Gastrocnemius medialis (tissue), 4 donors: ENCODE measurements around the gene TRAF7. TPM values are rescaled to one million over a fixed set of nuclear protein-coding genes. Genes with fewer than 3 reads are reported as not detected.

Experiments used
- ATAC-seq, 2 donors: fragments of 150-250 bp; one replicate each; pipeline ENCODE4 v1.9.1; 2016
- DNase-seq, 2 donors: peaks; one replicate each; pipeline ENCODE4 v3.0.0-alpha.2; 2019
- H3K27ac ChIP-seq, 4 donors: fragments of 200-600 bp; sonication (generic); 1 replicate in 1 of 4; 2 replicates in 3 of 4; pipeline ENCODE4 v1.5.1; 2016 to 2018; ENCODE audit warnings: mild to moderate bottlenecking in 2 of 4, moderate library complexity in 1 of 4
- H3K27me3 ChIP-seq, 3 donors: fragments of 200-600 bp; sonication (generic) in 2 of 3; 1 replicate in 1 of 3; 2 replicates in 2 of 3; pipeline versions ENCODE4 v1.5.1 to v1.6.0; 2016 to 2019; ENCODE audit warnings: mild to moderate bottlenecking in 1 of 3, moderate library complexity in 1 of 3
- H3K36me3 ChIP-seq, 2 donors: fragments of 200-600 bp; sonication (generic) in 1 of 2; one replicate each; pipeline ENCODE4 v1.5.1; 2017 to 2018
- H3K4me1 ChIP-seq, 2 donors: fragments of 200-600 bp; sonication (generic) in 1 of 2; one replicate each; pipeline ENCODE4 v1.5.1; 2016 to 2017; ENCODE audit warnings: mild to moderate bottlenecking in 2 of 2
- H3K4me3 ChIP-seq, 4 donors: fragments of 200-600 bp; sonication (generic) in 3 of 4; 1 replicate in 1 of 4; 2 replicates in 3 of 4; pipeline ENCODE4 v1.5.1; 2016 to 2019; ENCODE audit warnings: mild to moderate bottlenecking in 2 of 4
- H3K9me3 ChIP-seq, 3 donors: fragments of 200-600 bp; sonication (generic) in 2 of 3; 1 replicate in 1 of 3; 2 replicates in 2 of 3; pipeline ENCODE4 v1.5.1; 2016 to 2019
- POLR2A ChIP-seq, 2 donors: fragments of 450-650 bp; IDR thresholded peaks; one replicate each; pipeline ENCODE4 v1.6.1; 2017; ENCODE audit warnings: antibody characterized with exemption in 2 of 2, mild to moderate bottlenecking in 2 of 2, moderate library complexity in 2 of 2
- in situ Hi-C, 4 donors: fragments of 200-750 bp; cut with MboI; loops; one replicate each; pipeline versions ENCODE4 v1.15.0 to v1.8.0; 2017; ENCODE audit warnings: low sequenced_read_pairs in 4 of 4
- intact Hi-C: fragments of 100-400 bp; cut with DNase I; formaldehyde crosslinking; loops from one replicate; pipeline ENCODE4 v1.15.1; 2023; ENCODE audit warnings: low total_unique reads
- total RNA-seq, 4 donors: library from RNA; depleted of rRNA; stranded (reverse); fragments of >200 nt; gene quantifications; one replicate each; pipeline versions ENCODE4 v1.1.0 to v1.2.3, GENCODE V29; 2016
- TF ChIP-seq, protein P1 (sequence below), 5 experiments: fragments of 450-650 bp in 3 of 5; fragments of 200-600 bp in 2 of 5; sonication (generic) in 2 of 5; IDR thresholded peaks in 4 of 5; conservative IDR thresholded peaks in 1 of 5; 1 replicate in 4 of 5; 2 replicates in 1 of 5; pipeline ENCODE4 v1.5.1; 2016 to 2019; ENCODE audit warnings: antibody characterized with exemption in 5 of 5, mild to moderate bottlenecking in 3 of 5, moderate library complexity in 3 of 5

The TRAF7 gene
- total RNA-seq, 4 donors from 2014 or later = 39.5 to 71.4 (median 55.9) TPM

DNA sequence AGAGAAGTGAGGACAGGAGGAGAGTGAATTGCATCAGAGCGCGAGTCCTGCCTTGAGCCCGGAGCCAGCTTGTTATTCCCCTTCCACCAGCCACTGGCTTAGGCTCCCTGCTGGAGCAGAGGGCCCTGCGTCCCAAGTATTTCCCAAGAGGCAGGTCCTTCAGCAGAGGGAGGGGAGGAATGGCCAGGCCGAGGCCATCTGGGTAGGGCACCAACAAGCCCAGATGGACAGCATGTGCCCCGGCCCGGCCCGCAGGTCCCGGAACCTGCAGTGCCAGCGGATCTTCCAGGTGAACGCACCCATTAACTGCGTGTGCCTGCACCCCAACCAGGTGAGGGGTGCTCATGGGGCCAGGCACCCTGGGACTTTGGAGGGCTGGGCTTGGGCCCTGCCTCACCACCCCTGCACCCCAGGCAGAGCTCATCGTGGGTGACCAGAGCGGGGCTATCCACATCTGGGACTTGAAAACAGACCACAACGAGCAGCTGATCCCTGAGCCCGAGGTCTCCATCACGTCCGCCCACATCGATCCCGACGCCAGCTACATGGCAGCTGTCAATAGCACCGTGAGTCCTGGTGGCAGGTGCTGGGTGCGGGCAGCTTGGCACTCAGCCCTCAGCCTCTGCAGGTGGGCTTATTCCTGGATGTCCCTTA, 51.3 kb downstream of the TRAF7 start:
- TF ChIP-seq, protein P1, sequence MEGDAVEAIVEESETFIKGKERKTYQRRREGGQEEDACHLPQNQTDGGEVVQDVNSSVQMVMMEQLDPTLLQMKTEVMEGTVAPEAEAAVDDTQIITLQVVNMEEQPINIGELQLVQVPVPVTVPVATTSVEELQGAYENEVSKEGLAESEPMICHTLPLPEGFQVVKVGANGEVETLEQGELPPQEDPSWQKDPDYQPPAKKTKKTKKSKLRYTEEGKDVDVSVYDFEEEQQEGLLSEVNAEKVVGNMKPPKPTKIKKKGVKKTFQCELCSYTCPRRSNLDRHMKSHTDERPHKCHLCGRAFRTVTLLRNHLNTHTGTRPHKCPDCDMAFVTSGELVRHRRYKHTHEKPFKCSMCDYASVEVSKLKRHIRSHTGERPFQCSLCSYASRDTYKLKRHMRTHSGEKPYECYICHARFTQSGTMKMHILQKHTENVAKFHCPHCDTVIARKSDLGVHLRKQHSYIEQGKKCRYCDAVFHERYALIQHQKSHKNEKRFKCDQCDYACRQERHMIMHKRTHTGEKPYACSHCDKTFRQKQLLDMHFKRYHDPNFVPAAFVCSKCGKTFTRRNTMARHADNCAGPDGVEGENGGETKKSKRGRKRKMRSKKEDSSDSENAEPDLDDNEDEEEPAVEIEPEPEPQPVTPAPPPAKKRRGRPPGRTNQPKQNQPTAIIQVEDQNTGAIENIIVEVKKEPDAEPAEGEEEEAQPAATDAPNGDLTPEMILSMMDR (IDR thresholded peaks at IDR 0.05 in 4 of 5, conservative IDR thresholded peaks at IDR 0.05 in 1 of 5) = no peak
- TF ChIP-seq POLR2A (IDR thresholded peaks at IDR 0.05) = no peak
- Histone ChIP-seq H3K27ac (peak overlapping the region; percentile 96 to 100 (median 100)), H3K4me3 (no peak overlapping the region), H3K27me3 (no peaks in the 10 kb centered on the region), H3K4me1 (peaks cover 35% of the 10 kb centered on the region in 2 donors), H3K36me3 (peaks cover 0 to 35% of the 10 kb centered on the region in 2 donors), H3K9me3 (no peaks in the 10 kb centered on the region)
- DNase-seq (no peak), ATAC-seq (no peak)
- in situ Hi-C loops (no loop called here), intact Hi-C loops (no loop called here)

- intact Hi-C loops (no loop called here), in situ Hi-C loops (no loop called here)
- TF ChIP-seq, protein P1 (IDR thresholded peaks at IDR 0.05 in 4 of 5, conservative IDR thresholded peaks at IDR 0.05 in 1 of 5) = no peak
- TF ChIP-seq POLR2A (IDR thresholded peaks at IDR 0.05) = no peak
- Histone ChIP-seq H3K9me3 (no peaks in the 10 kb centered on the region), H3K27me3 (no peaks in the 10 kb centered on the region), H3K4me3 (no peak overlapping the region), H3K4me1 (peaks cover 44 to 45% of the 10 kb centered on the region in 2 donors), H3K36me3 (peaks cover 0 to 35% of the 10 kb centered on the region in 2 donors), H3K27ac (no peak overlapping the region)
- DNase-seq (no peak), ATAC-seq (no peak)
Observed at GRCh38 chr16:2207872-2208271, 52.3 kb downstream of the TRAF7 start.

GRCh38 chr16:2208308-2208707, 52.7 kb downstream of the TRAF7 start:
- no peak overlapping the region for H3K4me3 ChIP-seq
- no peak for DNase-seq
- ATAC-seq = no peak
- H3K4me1 ChIP-seq = peaks cover 48% of the 10 kb centered on the region in 2 donors
- no peaks in the 10 kb centered on the region for H3K27me3 ChIP-seq
- H3K27ac ChIP-seq = no peak overlapping the region
- peaks cover 0 to 35% of the 10 kb centered on the region in 2 donors for H3K36me3 ChIP-seq
- TF ChIP-seq POLR2A (IDR thresholded peaks at IDR 0.05) = no peak
- TF ChIP-seq, protein P1 (IDR thresholded peaks at IDR 0.05 in 4 of 5, conservative IDR thresholded peaks at IDR 0.05 in 1 of 5) = no peak
- intact Hi-C loops (no loop called here), in situ Hi-C loops (no loop called here)
- no peaks in the 10 kb centered on the region for H3K9me3 ChIP-seq

DNA sequence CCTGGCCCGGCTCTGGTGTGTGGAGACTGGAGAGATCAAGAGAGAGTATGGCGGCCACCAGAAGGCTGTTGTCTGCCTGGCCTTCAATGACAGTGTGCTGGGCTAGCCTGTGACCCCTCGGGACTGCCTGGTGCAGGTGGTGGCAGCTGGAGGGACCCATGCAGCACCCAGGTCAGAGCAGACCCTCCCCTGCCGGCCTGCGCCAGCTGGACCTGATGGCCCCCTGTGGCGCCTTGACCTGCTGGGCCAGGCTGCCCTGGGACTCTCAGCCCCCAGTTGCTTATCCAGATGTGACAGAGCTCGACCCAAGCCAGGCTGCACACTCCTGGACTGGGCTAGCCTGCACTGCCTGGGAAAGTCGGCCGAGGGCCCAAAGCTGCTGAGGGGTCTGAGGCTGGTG, 53.2 kb downstream of the TRAF7 start:
- no peak overlapping the region for H3K4me3 ChIP-seq
- peaks cover 53% of the 10 kb centered on the region in 2 donors for H3K4me1 ChIP-seq
- peak overlapping the region in 1 of 4 donors; percentile 91 for H3K27ac ChIP-seq
- peaks cover 0 to 35% of the 10 kb centered on the region in 2 donors for H3K36me3 ChIP-seq
- ATAC-seq = no peak
- no peak for DNase-seq
- no peaks in the 10 kb centered on the region for H3K9me3 ChIP-seq
- H3K27me3 ChIP-seq = no peaks in the 10 kb centered on the region
- in situ Hi-C loops = no loop called here
- no peak for TF ChIP-seq POLR2A (IDR thresholded peaks at IDR 0.05)
- TF ChIP-seq, protein P1 (IDR thresholded peaks at IDR 0.05 in 4 of 5, conservative IDR thresholded peaks at IDR 0.05 in 1 of 5) = no peak
- intact Hi-C loops = no loop called here
